DND-41 (cell line): ENCODE measurements around the gene ABCG1.

Source experiments
- ATAC-seq: fragments of 200-7000 bp; cut with Tn5 transposase; 3 replicates; pipeline ENCODE4 v1.9.1; 2021; ENCODE audit warnings: low read depth; ENCODE audit not compliant: insufficient read depth
- DNase-seq: peaks from one replicate; pipeline ENCODE4 v3.0.0-alpha.2; 2020
- H2AFZ ChIP-seq: 2 replicates; pipeline ENCODE4 v1.6.0; 2012; ENCODE audit warnings: low read depth, low read length
- H3K27ac ChIP-seq: 2 replicates; pipeline ENCODE4 v1.5.1; 2012; ENCODE audit warnings: low read length, inconsistent platforms
- H3K27me3 ChIP-seq: fragments of 200-600 bp; sonication (generic); 2 replicates; pipeline ENCODE4 v1.6.0; 2012; ENCODE audit warnings: low read length, mild to moderate bottlenecking, inconsistent platforms; ENCODE audit not compliant: insufficient read depth, poor library complexity
- H3K36me3 ChIP-seq: 2 replicates; pipeline ENCODE4 v1.5.1; 2012; ENCODE audit warnings: low read length, inconsistent platforms; ENCODE audit not compliant: insufficient read depth
- H3K4me1 ChIP-seq: 2 replicates; pipeline ENCODE4 v1.5.1; 2012; ENCODE audit warnings: mild to moderate bottlenecking, low read length; ENCODE audit not compliant: insufficient read depth
- H3K4me2 ChIP-seq: 2 replicates; pipeline ENCODE4 v1.6.0; 2012; ENCODE audit warnings: mild to moderate bottlenecking, moderate library complexity, low read length, inconsistent platforms; ENCODE audit not compliant: insufficient read depth
- H3K4me3 ChIP-seq, 2 experiments: fragments of 200-600 bp in 1 of 2; shearing (Covaris generic) in 1 of 2; 2 replicates each; pipeline ENCODE4 v1.5.1; 2012 to 2016; ENCODE audit warnings: inconsistent platforms in 2 of 2, low read length in 2 of 2, mild to moderate bottlenecking in 2 of 2, low read depth in 1 of 2, moderate library complexity in 1 of 2
- H3K79me2 ChIP-seq: 2 replicates; pipeline ENCODE4 v1.6.0; 2012; ENCODE audit warnings: low read length, inconsistent platforms; ENCODE audit not compliant: insufficient read depth
- H3K9ac ChIP-seq: 2 replicates; pipeline ENCODE4 v1.6.0; 2012; ENCODE audit warnings: low read depth, mild to moderate bottlenecking, inconsistent platforms, low read length, moderate library complexity
- H3K9me3 ChIP-seq: 2 replicates; pipeline ENCODE4 v1.5.1; 2012; ENCODE audit warnings: low read length, moderate library complexity, mild to moderate bottlenecking, inconsistent platforms; ENCODE audit not compliant: insufficient read depth, severe bottlenecking
- H4K20me1 ChIP-seq: 2 replicates; pipeline ENCODE4 v1.6.0; 2012; ENCODE audit warnings: low read length; ENCODE audit not compliant: insufficient read depth
- EZH2 ChIP-seq: IDR thresholded peaks from 3 replicates; pipeline ENCODE4 v1.6.1; 2012; ENCODE audit warnings: borderline replicate concordance, low read depth, mild to moderate bottlenecking, moderate library complexity, low read length, inconsistent platforms; ENCODE audit not compliant: severe bottlenecking
- TF ChIP-seq, protein P1 (sequence below): IDR thresholded peaks from 2 replicates; pipeline ENCODE4 v1.5.1; 2012; ENCODE audit warnings: borderline replicate concordance, low read length, moderate library complexity, mild to moderate bottlenecking; ENCODE audit not compliant: poor library complexity, severe bottlenecking; ENCODE audit errors: extremely low read depth

The ABCG1 gene

DNA sequence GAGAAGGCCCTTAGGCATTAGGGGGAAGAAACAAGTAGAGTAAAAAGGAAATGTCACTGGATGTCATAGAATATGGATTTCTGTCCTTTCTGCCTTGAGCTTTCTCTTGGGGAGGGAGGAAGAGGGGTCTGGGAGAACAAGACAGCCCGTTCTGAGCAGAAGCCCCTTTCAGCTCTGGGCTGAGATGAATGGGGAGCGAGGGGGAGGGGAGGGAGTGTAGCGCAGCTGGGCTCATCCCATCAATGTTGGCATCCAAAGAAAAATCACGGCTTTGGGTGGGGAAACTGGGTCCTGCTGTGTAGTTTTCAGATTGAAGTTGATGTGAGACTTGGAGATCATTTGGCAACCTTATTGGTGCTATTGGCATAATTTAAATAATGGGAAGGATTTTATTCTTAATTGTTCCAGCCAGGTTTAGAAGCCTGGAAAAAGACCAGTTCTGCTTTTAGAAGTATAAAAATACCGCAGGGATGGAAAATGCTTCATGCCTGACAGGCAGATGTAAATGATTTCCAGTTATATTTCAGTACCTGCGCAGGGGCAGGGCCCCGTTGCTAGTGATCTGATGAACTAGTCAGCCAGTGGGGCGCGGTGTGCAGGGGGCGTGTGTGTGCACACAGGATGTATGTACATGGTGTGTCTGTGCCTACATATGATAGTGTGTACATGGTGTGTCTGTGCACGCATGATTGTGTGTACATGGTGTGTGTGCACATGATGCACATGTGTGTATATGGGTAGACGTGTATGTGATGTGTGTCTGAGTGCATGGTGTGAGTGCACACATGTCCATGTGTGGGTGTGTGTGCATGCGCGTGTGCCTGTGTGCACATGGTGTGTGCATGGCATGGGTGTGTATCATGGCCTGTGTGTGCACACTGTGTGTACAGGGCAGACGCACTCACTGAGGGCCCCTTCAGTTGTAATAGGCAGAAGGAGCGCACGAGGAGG is 36.0 kb downstream of the ABCG1 start:
- no peaks in the 10 kb centered on the region for H3K27me3 ChIP-seq
- TF ChIP-seq, protein P1, sequence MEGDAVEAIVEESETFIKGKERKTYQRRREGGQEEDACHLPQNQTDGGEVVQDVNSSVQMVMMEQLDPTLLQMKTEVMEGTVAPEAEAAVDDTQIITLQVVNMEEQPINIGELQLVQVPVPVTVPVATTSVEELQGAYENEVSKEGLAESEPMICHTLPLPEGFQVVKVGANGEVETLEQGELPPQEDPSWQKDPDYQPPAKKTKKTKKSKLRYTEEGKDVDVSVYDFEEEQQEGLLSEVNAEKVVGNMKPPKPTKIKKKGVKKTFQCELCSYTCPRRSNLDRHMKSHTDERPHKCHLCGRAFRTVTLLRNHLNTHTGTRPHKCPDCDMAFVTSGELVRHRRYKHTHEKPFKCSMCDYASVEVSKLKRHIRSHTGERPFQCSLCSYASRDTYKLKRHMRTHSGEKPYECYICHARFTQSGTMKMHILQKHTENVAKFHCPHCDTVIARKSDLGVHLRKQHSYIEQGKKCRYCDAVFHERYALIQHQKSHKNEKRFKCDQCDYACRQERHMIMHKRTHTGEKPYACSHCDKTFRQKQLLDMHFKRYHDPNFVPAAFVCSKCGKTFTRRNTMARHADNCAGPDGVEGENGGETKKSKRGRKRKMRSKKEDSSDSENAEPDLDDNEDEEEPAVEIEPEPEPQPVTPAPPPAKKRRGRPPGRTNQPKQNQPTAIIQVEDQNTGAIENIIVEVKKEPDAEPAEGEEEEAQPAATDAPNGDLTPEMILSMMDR: no peak
- TF ChIP-seq EZH2: no peak
- H3K4me2 ChIP-seq: no peak overlapping the region
- ATAC-seq (no peak), DNase-seq (no peak)
- no peaks in the 10 kb centered on the region for H3K36me3 ChIP-seq
- H3K79me2 ChIP-seq: peaks cover 13% of the 10 kb centered on the region
- peaks cover 21% of the 10 kb centered on the region; the same call in 1 of the 2 replicates for H4K20me1 ChIP-seq
- no peak overlapping the region for H3K9ac ChIP-seq
- no peak overlapping the region for H3K27ac ChIP-seq
- no peaks in the 10 kb centered on the region for H3K9me3 ChIP-seq
- H3K4me3 ChIP-seq: no peak overlapping the region
- H2AFZ ChIP-seq: no peak overlapping the region
- peaks cover 3% of the 10 kb centered on the region for H3K4me1 ChIP-seq

DNA sequence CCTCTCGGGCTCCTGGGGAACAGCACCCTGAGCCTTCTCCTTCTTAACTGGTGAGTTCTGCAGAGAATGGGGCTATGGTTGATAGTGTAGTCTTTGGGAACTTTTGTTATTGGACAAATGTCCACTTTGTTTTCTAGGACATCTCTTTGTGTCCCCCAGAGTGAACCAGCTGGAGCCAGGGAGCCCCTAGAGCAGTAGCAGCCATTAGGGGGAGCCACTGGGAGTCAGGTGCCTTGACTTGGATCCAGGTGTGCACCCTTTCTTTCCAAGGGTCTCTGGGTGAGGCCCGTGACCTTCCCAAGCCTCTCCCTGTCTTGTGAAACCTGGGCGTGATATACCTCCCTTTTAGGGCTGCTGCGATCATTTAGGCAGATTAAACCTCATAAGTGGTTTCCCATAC is 36.9 kb downstream of the ABCG1 start:
- ATAC-seq (no peak), DNase-seq (no peak)
- peaks cover 18% of the 10 kb centered on the region; the same call in 1 of the 2 replicates for H4K20me1 ChIP-seq
- no peak overlapping the region for H3K27ac ChIP-seq
- no peaks in the 10 kb centered on the region for H3K27me3 ChIP-seq
- no peak for TF ChIP-seq EZH2
- TF ChIP-seq, protein P1: peak; percentile 33
- H3K4me1 ChIP-seq: peaks cover 3% of the 10 kb centered on the region
- H3K36me3 ChIP-seq: no peaks in the 10 kb centered on the region
- peaks cover 16% of the 10 kb centered on the region for H3K79me2 ChIP-seq
- H3K4me3 ChIP-seq: no peak overlapping the region
- no peaks in the 10 kb centered on the region for H3K9me3 ChIP-seq
- H3K9ac ChIP-seq: no peak overlapping the region
- H2AFZ ChIP-seq: no peak overlapping the region
- H3K4me2 ChIP-seq: no peak overlapping the region

DNA sequence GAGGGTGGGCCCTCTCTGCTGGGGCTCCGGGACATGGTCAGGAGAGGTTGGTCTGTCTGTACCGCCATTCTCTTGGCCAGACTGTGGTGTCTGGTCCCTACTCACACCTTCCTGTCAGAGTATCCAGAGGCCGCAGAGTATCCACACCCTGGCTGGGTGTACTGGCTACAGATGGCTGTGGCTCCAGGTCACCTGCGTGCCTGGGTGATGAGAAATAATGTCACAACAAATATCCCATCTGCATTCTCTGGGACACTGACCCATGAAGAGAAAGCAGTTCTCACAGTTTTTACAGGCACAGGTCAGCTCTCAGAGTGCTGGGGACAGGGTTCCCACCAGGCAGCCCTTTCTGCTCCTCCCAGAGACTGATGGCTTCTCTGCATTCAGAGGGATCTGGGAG is 37.4 kb downstream of the ABCG1 start:
- Histone ChIP-seq H3K36me3 (no peaks in the 10 kb centered on the region), H4K20me1 (peaks cover 16% of the 10 kb centered on the region; the same call in 1 of the 2 replicates), H3K27me3 (no peaks in the 10 kb centered on the region), H3K27ac (no peak overlapping the region), H3K79me2 (peaks cover 16% of the 10 kb centered on the region), H3K9ac (no peak overlapping the region), H2AFZ (no peak overlapping the region), H3K4me1 (peaks cover 3% of the 10 kb centered on the region), H3K4me3 (no peak overlapping the region), H3K4me2 (no peak overlapping the region), H3K9me3 (no peaks in the 10 kb centered on the region)
- no peak for ATAC-seq
- DNase-seq: no peak
- TF ChIP-seq, protein P1: no peak
- TF ChIP-seq EZH2: no peak
